NCI-H446 (cell line): ENCODE results near the gene CLEC2D.
"Not testable (repeated sequence)": the region's sequence is repeated elsewhere in the genome, so short reads cannot be mapped to it uniquely, and the experiment has no call there.

Experiments
- DNase-seq, 2 experiments: peaks; one replicate each; lab custom pipeline; 2025; lab: John Stamatoyannopoulos, UW

Gene CLEC2D

GRCh38 chr12:9700606-9700956 is 31.1 kb downstream of the CLEC2D start:
- DNase-seq: no peak

GRCh38 chr12:9701380-9702154 is 32.1 kb downstream of the CLEC2D start:
- DNase-seq: no peak

GRCh38 chr12:9702255-9702654 is 32.7 kb downstream of the CLEC2D start:
- no peak for DNase-seq

- not testable (repeated sequence) for DNase-seq
Observed at GRCh38 chr12:9704561-9704960, 35.0 kb downstream of the CLEC2D start.

GRCh38 chr12:9706086-9706685 is 36.7 kb downstream of the CLEC2D start:
- DNase-seq: no peak

GRCh38 chr12:9707356-9707755 is 37.8 kb downstream of the CLEC2D start:
- DNase-seq: no peak

GRCh38 chr12:9707864-9708808 is 38.6 kb downstream of the CLEC2D start:
- peak; percentile 4 to 55 for DNase-seq

- no peak for DNase-seq
Observed at GRCh38 chr12:9708853-9709252, 39.3 kb downstream of the CLEC2D start.

GRCh38 chr12:9710584-9711375 is 41.3 kb downstream of the CLEC2D start:
- no peak for DNase-seq

- no peak for DNase-seq
Observed at GRCh38 chr12:9711664-9712063, 42.2 kb downstream of the CLEC2D start.

GRCh38 chr12:9713032-9713558 is 43.6 kb downstream of the CLEC2D start:
- not testable (repeated sequence) for DNase-seq

- no peak for DNase-seq
Observed at GRCh38 chr12:9717070-9717925, 47.8 kb downstream of the CLEC2D start.

GRCh38 chr12:9718968-9719367 is 49.5 kb downstream of the CLEC2D start:
- DNase-seq: no peak

- no peak for DNase-seq
Observed at GRCh38 chr12:9719790-9720189, 50.3 kb downstream of the CLEC2D start.

GRCh38 chr12:9721394-9722092 is 52.0 kb downstream of the CLEC2D start:
- DNase-seq: no peak

- DNase-seq: no peak
Observed at GRCh38 chr12:9724023-9724422, 54.5 kb downstream of the CLEC2D start.

GRCh38 chr12:9725213-9725870 is 55.8 kb downstream of the CLEC2D start:
- no peak for DNase-seq

- no peak for DNase-seq
Observed at GRCh38 chr12:9727813-9728212, 58.3 kb downstream of the CLEC2D start.

GRCh38 chr12:9729082-9729481 is 59.6 kb downstream of the CLEC2D start:
- DNase-seq: no peak
